ENCODE measurements around the gene NTHL1.

The NTHL1 gene

GRCh38 chr16:2040041-2040786 lies 7.4 kb downstream of the NTHL1 start:
- no peak for DNase-seq

DNA sequence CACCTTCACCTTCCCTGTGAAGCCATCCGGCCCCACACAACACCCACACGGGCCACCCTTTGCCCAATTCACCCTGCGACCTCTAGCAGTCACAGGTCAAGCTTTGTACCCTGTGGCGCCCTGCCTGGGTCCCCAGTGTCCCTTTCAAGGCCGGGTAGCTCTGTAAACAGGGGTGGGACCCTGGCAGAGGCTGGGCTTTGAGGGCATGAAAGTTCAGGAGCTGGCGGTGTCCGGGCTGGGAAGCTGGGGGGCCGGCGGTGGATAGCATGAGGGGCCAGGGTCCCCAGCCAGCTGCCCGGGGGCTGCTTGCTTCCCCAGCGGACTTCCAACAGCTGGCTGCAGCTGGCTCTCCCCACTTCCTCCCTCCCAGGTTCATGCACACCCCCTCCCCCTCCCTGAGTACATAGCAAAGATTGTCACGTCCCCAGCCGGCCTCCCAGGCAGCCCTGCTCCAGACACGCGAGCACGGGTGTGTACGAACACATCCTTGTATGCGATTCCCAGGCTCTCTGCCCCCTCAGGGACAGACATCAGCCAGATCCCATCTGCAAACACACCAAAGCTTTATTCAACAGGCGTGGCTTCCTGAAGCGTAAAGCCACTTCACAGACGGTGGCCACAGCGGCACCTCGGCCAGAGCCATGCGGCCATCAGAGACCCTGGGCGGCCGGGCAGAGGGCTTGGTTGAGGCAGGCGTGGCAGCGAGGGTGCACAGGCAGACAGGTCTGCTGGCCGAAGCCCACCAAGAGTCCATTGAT lies 8.2 kb downstream of the NTHL1 start:
- peak in 1 of 2 donors; percentile 7 for DNase-seq

- peak in 1 of 2 donors; percentile 23 for DNase-seq
Observed at GRCh38 chr16:2038382-2039231, 9.0 kb downstream of the NTHL1 start.

DNA sequence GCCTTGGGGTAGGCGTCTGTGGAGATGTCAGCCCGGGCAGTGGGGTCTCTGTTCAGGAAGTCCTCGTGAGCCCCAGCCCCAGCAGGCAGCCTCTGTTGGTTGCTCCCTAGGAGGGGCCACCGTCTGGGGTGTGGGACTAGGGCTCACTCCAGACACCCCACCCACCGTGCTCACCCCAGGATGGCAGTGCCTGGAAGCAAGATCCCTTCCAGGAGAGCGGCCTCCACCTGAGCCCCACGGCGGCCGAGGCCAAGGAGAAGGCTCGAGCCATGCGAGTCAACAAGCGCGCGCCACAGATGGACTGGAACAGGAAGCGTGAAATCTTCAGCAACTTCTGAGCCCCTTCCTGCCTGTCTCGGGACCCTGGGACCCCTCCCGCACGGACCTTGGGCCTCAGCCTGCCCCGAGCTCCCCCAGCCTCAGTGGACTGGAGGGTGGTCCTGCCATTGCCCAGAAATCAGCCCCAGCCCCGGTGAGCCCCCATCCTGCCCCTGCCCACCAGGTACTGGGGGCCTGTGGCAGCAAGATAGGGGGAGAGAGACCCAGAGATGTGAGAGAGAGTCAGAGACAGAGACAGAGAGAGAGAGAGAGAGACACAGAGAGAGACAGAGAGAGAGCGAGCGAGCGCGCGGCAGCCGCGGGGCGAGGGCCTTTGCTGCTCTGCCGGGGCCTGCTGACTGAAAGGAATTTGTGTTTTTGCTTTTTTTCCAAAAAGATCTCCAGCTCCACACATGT lies 9.8 kb downstream of the NTHL1 start:
- DNase-seq: no peak

- no peak for DNase-seq
Observed at GRCh38 chr16:2037115-2037514, 10.5 kb downstream of the NTHL1 start.

DNA sequence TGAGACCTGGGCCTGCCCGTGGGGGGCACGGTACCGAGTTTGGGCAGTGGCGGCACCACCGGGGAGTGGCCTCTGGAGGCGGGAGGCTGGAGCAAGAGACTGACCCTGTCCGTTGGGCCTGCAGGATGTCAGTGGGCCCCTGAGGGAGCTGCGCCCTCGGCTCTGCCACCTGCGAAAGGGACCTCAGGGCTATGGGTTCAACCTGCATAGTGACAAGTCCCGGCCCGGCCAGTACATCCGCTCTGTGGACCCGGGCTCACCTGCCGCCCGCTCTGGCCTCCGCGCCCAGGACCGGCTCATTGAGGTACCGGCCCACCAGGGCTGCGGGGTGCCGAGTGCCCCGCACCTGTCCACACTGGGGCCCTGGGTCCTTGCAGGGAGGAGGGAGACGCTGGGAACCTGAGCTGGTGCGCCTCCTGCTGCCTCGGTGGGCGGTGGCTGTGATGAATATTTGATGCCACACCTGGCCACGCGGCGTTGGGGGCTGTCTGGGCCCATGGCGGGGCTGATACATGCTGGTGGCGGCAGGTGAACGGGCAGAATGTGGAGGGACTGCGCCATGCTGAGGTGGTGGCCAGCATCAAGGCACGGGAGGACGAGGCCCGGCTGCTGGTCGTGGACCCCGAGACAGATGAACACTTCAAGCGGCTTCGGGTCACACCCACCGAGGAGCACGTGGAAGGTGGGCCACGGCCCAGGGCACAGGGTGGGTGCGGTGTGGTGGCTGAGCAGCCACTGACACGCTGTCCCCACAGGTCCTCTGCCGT lies 11.3 kb downstream of the NTHL1 start:
- DNase-seq: no peak

DNA sequence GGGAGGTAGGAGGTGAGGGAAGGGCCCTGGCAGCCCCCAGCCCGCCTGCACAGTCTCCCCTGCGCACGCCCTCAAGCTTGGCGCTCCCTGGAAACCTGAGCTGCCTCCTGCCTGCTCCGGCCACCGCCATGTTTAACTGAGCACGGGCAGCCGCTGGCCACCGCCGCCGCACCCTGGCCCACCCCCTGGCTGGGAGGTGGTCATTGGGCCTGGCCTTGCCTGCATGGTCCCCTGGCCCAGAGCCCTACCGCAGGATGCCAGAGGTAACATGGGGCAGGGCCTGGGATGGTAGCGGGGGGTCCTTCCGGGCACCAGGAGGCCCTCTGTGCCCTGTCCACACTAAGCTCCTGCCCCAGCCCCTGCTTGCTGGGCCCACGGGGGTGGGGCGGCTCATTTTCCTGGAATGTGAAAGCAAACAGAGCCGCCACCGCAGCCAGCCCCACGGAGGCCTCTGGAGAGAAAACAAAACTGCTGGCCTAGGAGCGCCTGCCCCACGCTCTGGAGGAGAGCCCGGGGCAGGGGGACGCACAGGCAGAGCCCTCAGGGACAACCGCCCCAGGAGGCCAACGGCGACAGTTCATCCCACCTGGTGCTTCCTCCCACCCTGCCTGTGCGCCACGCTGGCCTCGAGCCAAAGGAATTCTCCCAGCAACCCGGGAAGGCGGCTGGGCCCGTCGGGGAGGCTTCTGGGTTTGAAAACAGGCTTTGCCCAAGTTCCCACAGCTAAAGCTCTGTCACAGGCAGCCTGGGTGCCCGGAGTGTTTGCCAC lies 12.0 kb downstream of the NTHL1 start:
- DNase-seq: no peak

GRCh38 chr16:2034696-2035430 lies 12.8 kb downstream of the NTHL1 start:
- DNase-seq: no peak

GRCh38 chr16:2033909-2034695 lies 13.5 kb downstream of the NTHL1 start:
- peak in 1 of 2 donors; percentile 50 for DNase-seq

GRCh38 chr16:2033057-2033908 lies 14.4 kb downstream of the NTHL1 start:
- DNase-seq: peak in 1 of 2 donors; percentile 16

DNA sequence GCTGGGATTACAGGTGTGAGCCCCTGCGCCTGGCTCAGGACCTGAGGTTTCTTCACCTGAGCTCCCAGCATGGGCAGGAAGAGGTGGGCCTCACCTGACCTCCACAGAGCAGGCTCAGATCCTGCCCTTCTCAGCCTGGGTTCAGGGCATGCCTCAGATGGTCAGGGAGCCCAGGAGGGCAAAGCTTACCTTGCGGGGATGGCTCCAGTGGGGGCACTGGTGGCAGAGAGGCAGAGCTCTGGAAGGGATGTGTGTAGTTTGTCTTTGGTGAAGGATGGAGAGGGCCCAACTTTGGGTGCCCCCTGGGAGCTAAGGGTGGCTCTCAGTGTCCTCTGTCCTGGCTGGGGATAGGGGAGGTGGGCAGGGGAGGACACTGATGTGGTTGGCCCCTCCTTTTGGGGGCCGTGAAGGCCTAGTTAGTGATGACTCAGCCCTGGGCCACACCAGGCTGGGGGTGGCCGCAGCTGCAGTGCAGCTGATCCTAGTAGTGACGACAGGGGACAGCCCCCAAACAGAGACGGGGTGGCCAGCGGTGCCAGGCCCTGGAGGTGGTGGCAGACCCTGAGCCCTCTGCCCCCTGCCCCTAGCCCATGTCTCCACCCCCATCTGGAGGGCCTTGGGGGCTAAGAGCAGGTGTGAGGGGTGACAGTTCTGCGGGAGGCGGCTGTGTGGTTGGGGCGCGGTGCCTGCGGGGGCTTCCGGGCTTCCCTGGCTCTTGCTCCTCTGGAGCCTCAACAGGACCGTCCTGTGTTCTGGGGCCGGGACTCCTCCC lies 15.2 kb downstream of the NTHL1 start:
- DNase-seq: no peak

- DNase-seq: no peak
Observed at GRCh38 chr16:2031081-2031577, 16.5 kb downstream of the NTHL1 start.

DNA sequence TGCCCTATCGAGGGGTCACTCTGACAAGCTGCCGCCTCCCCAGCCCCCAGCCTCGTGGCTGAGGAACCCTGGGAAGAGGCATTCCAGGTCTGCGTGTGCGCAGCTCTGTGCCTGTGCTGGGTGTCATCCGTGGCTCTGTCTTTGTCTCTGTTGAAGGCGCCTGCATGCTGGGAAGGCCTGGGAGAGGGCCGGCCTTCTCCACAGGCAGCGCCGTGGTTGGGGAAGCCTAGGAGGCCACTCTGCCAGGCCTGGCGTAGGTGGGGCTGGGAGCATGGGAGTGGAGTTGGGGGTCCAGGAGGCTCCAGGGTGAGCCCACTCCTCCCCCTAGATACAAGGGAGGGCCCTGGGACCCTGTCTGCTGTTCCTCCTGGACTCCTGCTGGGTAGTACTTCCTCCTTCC lies 17.6 kb downstream of the NTHL1 start:
- no peak for DNase-seq

DNA sequence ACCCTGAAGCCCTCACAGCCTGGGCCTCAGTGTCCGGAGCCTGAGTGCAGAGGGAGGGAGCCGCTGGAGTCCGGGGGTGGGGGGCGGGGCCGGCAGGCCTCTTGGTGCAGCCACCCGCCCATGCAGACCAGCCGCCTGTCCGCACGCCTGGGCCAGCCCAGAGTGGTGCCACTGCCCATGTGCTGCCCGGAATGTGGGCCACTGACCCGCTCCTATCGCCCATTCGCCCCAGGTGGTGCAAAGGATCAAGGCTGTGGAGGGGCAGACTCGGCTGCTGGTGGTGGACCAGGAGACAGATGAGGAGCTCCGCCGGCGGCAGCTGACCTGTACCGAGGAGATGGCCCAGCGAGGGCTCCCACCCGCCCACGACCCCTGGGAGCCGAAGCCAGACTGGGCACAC lies 18.3 kb downstream of the NTHL1 start:
- DNase-seq: no peak

DNA sequence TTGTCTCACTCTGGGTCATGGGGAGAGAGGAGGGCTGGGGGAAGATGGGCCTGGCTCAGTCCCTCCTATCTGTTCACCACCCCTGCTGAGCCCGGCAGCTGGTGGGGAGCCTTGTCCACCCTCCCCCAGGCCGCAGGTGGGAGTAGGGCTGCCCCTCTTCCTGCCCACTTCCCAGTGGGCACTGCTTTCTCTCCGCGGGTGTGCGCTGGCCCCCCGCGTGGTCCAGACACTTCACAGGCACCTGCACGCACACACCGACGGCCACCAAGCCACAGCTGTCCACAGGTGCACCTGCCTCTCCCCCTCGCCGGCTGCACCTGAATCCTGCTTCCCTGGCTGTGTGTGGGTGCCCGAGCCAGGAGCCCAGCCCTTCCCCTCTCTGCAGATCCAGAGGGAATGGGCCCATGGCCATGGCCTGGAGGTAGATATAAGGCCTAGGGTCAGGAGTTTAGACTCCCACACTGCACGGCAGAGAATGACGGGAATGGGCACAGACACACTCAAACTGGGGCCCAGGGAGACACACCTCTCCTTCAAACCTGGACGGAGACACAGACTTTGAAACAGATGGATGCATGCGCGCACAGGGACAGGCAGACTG lies 18.9 kb downstream of the NTHL1 start:
- DNase-seq: no peak

DNA sequence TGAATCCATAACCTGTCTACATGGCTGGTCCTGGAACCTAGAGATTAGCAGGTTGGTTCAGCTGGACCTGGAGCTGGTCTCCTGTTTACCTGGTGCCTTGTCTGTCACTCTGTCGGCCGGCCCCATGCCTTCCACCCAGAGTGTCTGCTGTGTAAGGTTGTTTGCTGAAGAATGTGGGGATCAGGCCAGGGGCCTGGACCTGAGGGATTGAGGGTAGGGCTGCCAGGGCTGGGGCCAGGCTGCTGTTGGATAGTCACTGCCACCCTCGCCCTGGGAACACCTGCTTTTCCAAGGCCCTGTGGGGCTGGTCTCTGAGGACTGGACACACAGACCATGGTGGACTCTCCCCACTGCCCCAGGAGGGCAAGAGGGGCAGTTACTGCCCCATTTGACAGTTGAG lies 19.5 kb downstream of the NTHL1 start:
- no peak for DNase-seq

Data from inflammatory macrophage (primary cell).